Upper lobe of right lung (tissue), 1 donor: Measurements from ENCODE around the gene SLC10A6. TPM values are rescaled to one million over a fixed set of nuclear protein-coding genes. Genes with fewer than 3 reads are reported as not detected.

Source experiments
- ATAC-seq: fragments of 200-7000 bp; cut with Tn5 transposase; one replicate; pipeline ENCODE4 v1.9.1; 2020; ENCODE audit warnings: mild to moderate bottlenecking, moderate library complexity
- DNase-seq: peaks from one replicate; pipeline ENCODE4 v3.0.0-alpha.2; 2020
- H3K27ac ChIP-seq: fragments of 200-600 bp; one replicate; pipeline ENCODE4 v1.8.0; 2022
- H3K27me3 ChIP-seq: fragments of 200-600 bp; one replicate; pipeline ENCODE4 v1.8.0; 2022; ENCODE audit warnings: mild to moderate bottlenecking
- H3K36me3 ChIP-seq: fragments of 200-600 bp; one replicate; pipeline ENCODE4 v1.8.0; 2022
- H3K4me1 ChIP-seq: fragments of 200-600 bp; one replicate; pipeline ENCODE4 v1.8.0; 2022
- H3K4me3 ChIP-seq: fragments of 200-600 bp; one replicate; pipeline ENCODE4 v1.8.0; 2022; ENCODE audit warnings: mild to moderate bottlenecking
- H3K9me3 ChIP-seq: fragments of 200-600 bp; one replicate; pipeline ENCODE4 v1.8.0; 2022
- CTCF ChIP-seq: fragments of 200-600 bp; IDR thresholded peaks from one replicate; pipeline ENCODE4 v1.8.0; 2022; ENCODE audit warnings: antibody characterized with exemption
- intact Hi-C: fragments of 100-400 bp; cut with DNase I; formaldehyde crosslinking; loops from one replicate; pipeline ENCODE4 v1.11.0; 2022
- total RNA-seq: library from RNA; stranded (reverse); fragmentation: NEBNext Ultra II Directional; extraction: Animal tissue kit (Norgen Biotek cat#: 25700); gene quantifications from one replicate; pipeline ENCODE4 v1.2.1, GENCODE V29; 2021
- donor health status: DM: no; HTN: yes; CAD: no; lungs with severe emphysema.

The SLC10A6 gene
- total RNA-seq, 1 donor from 2014 or later, result 0.87 TPM

GRCh38 chr4:86845593-86845992 lies 3.6 kb downstream of the SLC10A6 start:
- no peak overlapping the region for H3K27ac ChIP-seq
- peak; percentile 27 for ATAC-seq
- no peaks in the 10 kb centered on the region for H3K4me1 ChIP-seq
- no peaks in the 10 kb centered on the region for H3K36me3 ChIP-seq
- no peaks in the 10 kb centered on the region for H3K9me3 ChIP-seq
- TF ChIP-seq CTCF, result no peak
- DNase-seq, result no peak
- H3K4me3 ChIP-seq, result no peak overlapping the region
- no peaks in the 10 kb centered on the region for H3K27me3 ChIP-seq
- intact Hi-C loops, result no loop called here

- ATAC-seq (no peak), DNase-seq (no peak)
- H3K27me3 ChIP-seq, result no peaks in the 10 kb centered on the region
- no peaks in the 10 kb centered on the region for H3K9me3 ChIP-seq
- H3K36me3 ChIP-seq, result no peaks in the 10 kb centered on the region
- intact Hi-C loops, result no loop called here
- TF ChIP-seq CTCF, result no peak
- H3K4me3 ChIP-seq, result no peak overlapping the region
- H3K27ac ChIP-seq, result no peak overlapping the region
- no peaks in the 10 kb centered on the region for H3K4me1 ChIP-seq
Observed at GRCh38 chr4:86841309-86841708, 7.9 kb downstream of the SLC10A6 start.

GRCh38 chr4:86840858-86841257 lies 8.3 kb downstream of the SLC10A6 start:
- ATAC-seq, result no peak
- no peaks in the 10 kb centered on the region for H3K4me1 ChIP-seq
- no peak overlapping the region for H3K4me3 ChIP-seq
- no peaks in the 10 kb centered on the region for H3K9me3 ChIP-seq
- no peak for TF ChIP-seq CTCF
- intact Hi-C loops, result no loop called here
- DNase-seq, result no peak
- H3K36me3 ChIP-seq, result no peaks in the 10 kb centered on the region
- no peaks in the 10 kb centered on the region for H3K27me3 ChIP-seq
- no peak overlapping the region for H3K27ac ChIP-seq

- ATAC-seq, result peak; percentile 24
Observed at GRCh38 chr4:86837691-86838503, 11.3 kb downstream of the SLC10A6 start.

GRCh38 chr4:86835677-86836076 lies 13.5 kb downstream of the SLC10A6 start:
- Histone ChIP-seq H3K36me3 (no peaks in the 10 kb centered on the region), H3K27me3 (no peaks in the 10 kb centered on the region), H3K27ac (no peak overlapping the region), H3K9me3 (no peaks in the 10 kb centered on the region), H3K4me3 (no peak overlapping the region), H3K4me1 (peaks cover 8% of the 10 kb centered on the region)
- ATAC-seq (no peak), DNase-seq (no peak)
- TF ChIP-seq CTCF, result no peak
- intact Hi-C loops, result no loop called here

More at GRCh38 chr4:86837691-86838503, 11.3 kb downstream of the SLC10A6 start:
- DNase-seq, result no peak
- intact Hi-C loops, result no loop called here
- H3K9me3 ChIP-seq, result no peaks in the 10 kb centered on the region
- H3K4me1 ChIP-seq, result no peaks in the 10 kb centered on the region
- no peak overlapping the region for H3K4me3 ChIP-seq
- TF ChIP-seq CTCF, result no peak
- H3K27ac ChIP-seq, result no peak overlapping the region
- H3K27me3 ChIP-seq, result no peaks in the 10 kb centered on the region
- no peaks in the 10 kb centered on the region for H3K36me3 ChIP-seq
